ENCODE data around the gene KRT79. TPM values are rescaled to one million over a fixed set of nuclear protein-coding genes. Genes with fewer than 3 reads are reported as not detected.

KRT79 gene
- total RNA-seq, 1 donor from 2014 or later: not detected

DNA sequence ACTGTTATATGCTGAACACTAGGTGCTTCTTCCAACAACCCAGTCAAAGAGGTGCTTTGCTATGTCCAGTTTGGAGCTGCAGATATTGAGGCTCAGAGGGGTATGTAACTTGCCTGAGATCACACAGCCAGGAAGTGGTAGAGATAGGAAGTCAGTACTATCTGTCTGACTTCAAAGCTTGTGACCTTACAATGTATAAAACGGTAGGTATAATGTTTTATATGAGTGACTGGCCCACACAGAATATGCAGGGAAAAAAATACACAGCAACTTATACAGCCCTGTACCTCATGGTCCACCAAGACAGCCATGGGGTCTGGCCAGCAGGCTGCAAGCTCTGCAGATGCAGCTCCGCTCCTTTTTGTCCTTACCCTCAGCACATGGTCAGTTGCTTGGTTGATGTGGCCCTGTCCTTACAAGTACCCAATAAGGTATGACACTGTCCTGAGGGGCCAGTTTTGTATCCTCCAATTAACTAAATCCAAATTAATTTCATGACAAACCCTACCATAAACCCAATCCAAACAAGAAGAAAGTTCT is 16.3 kb downstream of the KRT79 start:
- intact Hi-C loops (cut with micrococcal nuclease): no loop called here
- Mint-ChIP-seq H3K9me3 (no peaks in the 10 kb centered on the region), H3K27ac (no peak overlapping the region), H3K36me3 (ENCODE audit: low read depth) (no peaks in the 10 kb centered on the region), H3K27me3 (ENCODE audit: low read depth) (peaks cover 2% of the 10 kb centered on the region), H3K4me1 (ENCODE audit: low read depth) (peaks cover 6% of the 10 kb centered on the region), H3K4me3 (ENCODE audit: low read depth) (no peak overlapping the region)
- no peak for DNase-seq (ENCODE audit: low spot score)

DNA sequence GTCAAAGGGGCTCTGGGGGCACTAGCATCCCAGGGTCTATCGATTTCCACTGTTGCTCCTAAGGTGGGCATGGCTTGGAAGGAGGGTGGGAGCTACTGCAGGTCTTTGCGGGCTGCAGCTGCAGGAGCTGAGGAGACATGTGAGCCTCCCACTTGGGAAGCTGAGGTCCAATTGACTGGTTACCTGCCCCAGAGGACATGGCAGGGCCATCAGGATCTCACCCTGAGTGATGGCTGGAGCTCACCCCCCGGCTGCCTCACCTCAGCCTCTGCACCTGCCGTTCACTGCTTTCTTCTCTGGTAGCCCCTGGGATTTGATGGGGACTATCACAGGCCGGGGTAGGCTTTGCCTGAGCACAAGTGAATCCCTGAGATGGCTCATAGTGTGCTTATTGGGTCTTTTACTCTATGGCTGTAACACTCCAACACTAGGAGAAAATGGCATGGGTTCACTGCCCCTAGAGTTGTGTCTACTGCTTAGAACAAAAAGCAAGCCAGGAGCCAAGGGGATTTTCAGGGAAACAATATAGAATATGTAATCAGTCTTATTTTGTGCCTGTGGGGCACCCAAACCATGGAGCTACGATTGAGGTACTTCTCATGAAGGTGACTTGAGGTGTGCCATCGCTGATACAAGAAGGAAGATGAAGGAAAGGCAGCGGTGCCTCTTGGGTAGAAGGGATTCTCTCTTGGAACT is 17.0 kb downstream of the KRT79 start:
- Mint-ChIP-seq H3K36me3 (ENCODE audit: low read depth) (no peaks in the 10 kb centered on the region), H3K27me3 (ENCODE audit: low read depth) (peaks cover 2% of the 10 kb centered on the region), H3K4me1 (ENCODE audit: low read depth) (peaks cover 6% of the 10 kb centered on the region), H3K9me3 (no peaks in the 10 kb centered on the region), H3K27ac (no peak overlapping the region), H3K4me3 (ENCODE audit: low read depth) (no peak overlapping the region)
- intact Hi-C loops (cut with micrococcal nuclease): no loop called here
- DNase-seq (ENCODE audit: low spot score): no peak

DNA sequence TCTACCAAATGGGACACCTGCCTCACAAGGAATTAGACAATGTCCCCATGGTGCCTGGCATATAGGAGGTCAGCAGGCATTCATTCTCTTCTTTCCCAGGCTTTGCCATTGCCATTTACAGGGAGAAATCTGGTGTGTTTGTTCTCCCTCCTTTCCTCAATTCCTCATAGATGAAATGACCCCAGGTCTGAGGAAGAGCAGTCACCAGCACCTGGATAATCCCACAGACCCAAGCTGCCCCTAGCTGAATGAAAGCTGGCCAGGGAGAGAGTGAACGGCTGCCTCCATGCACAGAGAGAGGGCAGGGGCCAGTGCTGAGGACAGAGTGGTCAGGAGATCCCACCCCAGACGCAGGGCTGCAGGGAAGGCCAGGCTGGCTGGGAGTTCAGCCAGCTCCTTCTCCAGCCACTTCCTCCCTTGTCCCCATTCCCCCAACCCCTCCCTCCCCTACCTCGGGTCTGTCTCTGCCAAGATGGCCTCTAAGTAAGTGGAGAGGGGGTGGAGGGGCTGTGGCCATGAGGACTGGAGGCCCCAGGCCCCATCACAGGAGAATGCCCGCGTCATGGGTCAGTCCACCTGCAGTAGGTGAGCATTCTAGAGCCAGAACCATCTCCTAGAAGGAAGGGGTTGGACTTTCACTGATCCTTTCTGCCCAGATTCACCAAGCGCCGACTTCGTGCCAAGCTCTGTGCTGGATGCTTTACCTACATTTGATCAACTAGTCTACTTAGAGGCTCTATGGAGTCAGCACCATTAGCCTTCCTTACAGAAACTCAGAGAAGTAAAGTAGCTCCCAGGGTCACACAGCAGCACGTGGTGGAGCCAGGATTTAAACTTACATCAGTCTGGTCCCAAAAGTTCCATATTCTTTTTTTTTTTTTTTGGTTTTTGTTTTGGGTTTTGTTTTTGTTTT is 18.2 kb downstream of the KRT79 start:
- no peak overlapping the region for H3K4me3 Mint-ChIP-seq (ENCODE audit: low read depth)
- no peaks in the 10 kb centered on the region for H3K27me3 Mint-ChIP-seq (ENCODE audit: low read depth)
- no peaks in the 10 kb centered on the region for H3K9me3 Mint-ChIP-seq
- intact Hi-C loops (cut with micrococcal nuclease): no loop called here
- peaks cover 6% of the 10 kb centered on the region for H3K4me1 Mint-ChIP-seq (ENCODE audit: low read depth)
- H3K27ac Mint-ChIP-seq: no peak overlapping the region
- no peak for DNase-seq (ENCODE audit: low spot score)
- no peaks in the 10 kb centered on the region for H3K36me3 Mint-ChIP-seq (ENCODE audit: low read depth)

DNA sequence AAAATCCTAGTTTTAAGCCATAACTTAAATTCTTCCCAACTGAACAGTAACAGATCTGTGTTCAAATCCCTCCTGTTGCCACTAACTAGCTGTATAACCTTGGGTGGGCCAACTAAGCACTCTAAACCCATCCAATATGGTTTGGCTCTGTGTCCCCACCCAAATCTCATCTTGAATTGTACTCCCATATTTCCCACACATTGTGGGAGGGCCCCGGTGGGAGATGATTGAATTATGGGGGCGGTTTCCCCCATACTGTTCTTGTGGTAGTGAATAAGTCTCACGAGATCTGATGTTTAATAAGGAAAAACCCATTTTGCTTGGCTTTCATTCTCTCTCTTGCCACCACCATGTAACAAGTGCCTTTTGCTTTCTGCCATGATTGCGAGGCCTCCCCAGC is 18.9 kb downstream of the KRT79 start:
- H3K27ac Mint-ChIP-seq: no peak overlapping the region
- no peak overlapping the region for H3K4me3 Mint-ChIP-seq (ENCODE audit: low read depth)
- no peaks in the 10 kb centered on the region for H3K36me3 Mint-ChIP-seq (ENCODE audit: low read depth)
- DNase-seq (ENCODE audit: low spot score): no peak
- no peaks in the 10 kb centered on the region for H3K27me3 Mint-ChIP-seq (ENCODE audit: low read depth)
- intact Hi-C loops (cut with micrococcal nuclease): no loop called here
- no peaks in the 10 kb centered on the region for H3K9me3 Mint-ChIP-seq
- peaks cover 6% of the 10 kb centered on the region for H3K4me1 Mint-ChIP-seq (ENCODE audit: low read depth)

DNA sequence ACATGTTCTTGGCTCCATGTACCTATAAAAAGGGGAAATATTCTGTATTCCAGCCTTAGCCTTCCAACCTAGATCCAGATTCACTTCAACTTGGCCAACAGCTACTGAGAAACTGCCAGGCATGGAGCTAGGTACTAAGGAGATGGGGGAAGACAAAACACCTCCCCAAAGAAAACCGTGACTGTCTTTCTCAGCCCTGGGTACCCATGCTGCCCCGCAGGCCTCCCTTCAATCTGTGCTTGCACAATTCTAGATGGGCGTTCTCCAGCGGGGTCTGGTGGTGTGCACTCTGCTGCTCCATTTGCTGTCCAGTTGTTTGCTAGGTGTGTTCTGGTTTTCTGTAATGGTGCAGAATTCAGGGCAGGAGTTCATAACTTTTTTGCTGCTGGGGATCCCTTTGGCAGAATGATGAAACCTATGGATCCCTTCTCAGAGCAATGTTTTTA is 19.4 kb downstream of the KRT79 start:
- Mint-ChIP-seq H3K4me1 (ENCODE audit: low read depth) (peaks cover 6% of the 10 kb centered on the region), H3K36me3 (ENCODE audit: low read depth) (no peaks in the 10 kb centered on the region), H3K4me3 (ENCODE audit: low read depth) (no peak overlapping the region), H3K27ac (no peak overlapping the region), H3K9me3 (no peaks in the 10 kb centered on the region), H3K27me3 (ENCODE audit: low read depth) (peaks cover 2% of the 10 kb centered on the region)
- intact Hi-C loops (cut with micrococcal nuclease): no loop called here
- no peak for DNase-seq (ENCODE audit: low spot score)

DNA sequence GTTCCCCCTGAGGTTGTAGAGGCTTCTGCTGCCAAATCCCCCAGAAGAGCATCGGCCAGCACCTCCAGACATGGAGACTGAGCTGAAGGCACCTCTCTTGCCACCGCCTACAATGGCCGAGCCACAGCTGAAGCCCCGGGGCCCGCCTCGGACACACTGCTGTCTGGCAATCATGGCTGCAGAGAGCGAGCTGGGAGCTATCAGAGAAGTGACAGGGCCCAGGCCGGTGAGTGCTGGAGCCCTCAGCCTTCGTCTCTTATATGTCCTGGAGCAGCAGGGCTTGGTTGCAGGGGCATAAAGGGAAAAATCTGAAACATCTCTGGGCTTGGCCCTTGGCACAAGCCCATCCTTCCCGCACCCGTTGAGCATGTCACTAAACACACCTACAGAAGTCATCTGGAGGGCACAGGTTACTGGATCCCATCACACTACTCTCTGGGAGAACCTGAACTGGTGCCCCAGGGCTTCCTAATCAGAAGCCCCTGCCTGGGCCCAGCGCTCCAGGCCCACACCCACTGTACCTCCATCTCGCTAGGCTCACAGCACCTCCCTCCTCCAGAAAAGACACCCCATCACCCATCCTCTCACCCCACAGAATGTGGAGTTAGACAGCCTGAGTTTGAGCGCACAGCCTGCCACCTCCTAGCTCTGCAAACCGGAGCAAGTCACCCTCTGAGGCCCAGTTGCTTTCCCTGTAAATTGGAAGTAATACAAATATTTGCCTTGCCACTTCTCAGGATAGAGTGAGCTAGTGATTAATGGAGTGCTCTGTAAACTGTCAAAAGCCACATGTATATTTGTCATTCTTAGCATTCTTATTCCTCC is 20.0 kb downstream of the KRT79 start, which contains the start of gene KRT4:
KRT4 (minus strand) TSS at position 232 of the 825 bp plus-strand sequence; CDS start at position 174, 58 bp downstream.
- Mint-ChIP-seq H3K36me3 (ENCODE audit: low read depth) (no peaks in the 10 kb centered on the region), H3K4me3 (ENCODE audit: low read depth) (no peak within 1 kb of the TSS), H3K27ac (no peak within 1 kb of the TSS), H3K27me3 (ENCODE audit: low read depth) (peaks cover 2% of the 10 kb centered on the region), H3K9me3 (no peaks in the 10 kb centered on the region), H3K4me1 (ENCODE audit: low read depth) (peaks cover 6% of the 10 kb centered on the region)
- no peak for DNase-seq (ENCODE audit: low spot score)
- intact Hi-C loops (cut with micrococcal nuclease): no loop called here

DNA sequence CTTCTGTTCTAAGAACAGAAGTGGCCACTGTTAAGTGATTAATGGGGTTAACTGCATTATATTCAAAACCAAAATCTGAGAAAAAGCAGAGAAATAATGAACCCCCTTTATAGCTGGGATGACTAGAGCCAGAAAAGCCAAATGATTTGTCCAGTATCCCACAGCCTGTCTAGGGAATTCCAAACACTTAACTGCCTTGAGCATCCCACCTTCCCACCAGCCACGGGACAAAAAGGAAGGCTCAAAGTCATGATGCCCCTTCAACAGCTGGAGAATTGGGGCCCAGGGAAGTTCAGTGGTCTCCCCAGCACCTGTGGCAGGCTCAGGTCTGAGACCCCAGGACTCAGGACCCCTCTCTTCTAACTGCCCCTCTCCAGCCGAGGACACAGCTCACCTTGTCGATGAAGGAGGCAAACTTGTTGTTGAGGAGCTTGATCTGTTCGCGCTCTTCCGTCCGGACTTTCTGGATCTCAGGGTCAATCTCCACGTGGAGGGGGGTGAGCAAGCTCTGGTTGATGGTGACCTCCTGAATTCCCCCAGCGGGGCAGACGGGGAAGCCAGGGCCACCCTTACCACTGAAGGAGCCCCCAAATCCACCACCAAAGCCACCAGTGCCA is 20.8 kb downstream of the KRT79 start:
- no peaks in the 10 kb centered on the region for H3K36me3 Mint-ChIP-seq (ENCODE audit: low read depth)
- no peak overlapping the region for H3K27ac Mint-ChIP-seq
- peaks cover 2% of the 10 kb centered on the region for H3K27me3 Mint-ChIP-seq (ENCODE audit: low read depth)
- intact Hi-C loops (cut with micrococcal nuclease): no loop called here
- DNase-seq (ENCODE audit: low spot score): no peak
- H3K4me1 Mint-ChIP-seq (ENCODE audit: low read depth): peaks cover 6% of the 10 kb centered on the region
- H3K4me3 Mint-ChIP-seq (ENCODE audit: low read depth): no peak overlapping the region
- no peaks in the 10 kb centered on the region for H3K9me3 Mint-ChIP-seq

DNA sequence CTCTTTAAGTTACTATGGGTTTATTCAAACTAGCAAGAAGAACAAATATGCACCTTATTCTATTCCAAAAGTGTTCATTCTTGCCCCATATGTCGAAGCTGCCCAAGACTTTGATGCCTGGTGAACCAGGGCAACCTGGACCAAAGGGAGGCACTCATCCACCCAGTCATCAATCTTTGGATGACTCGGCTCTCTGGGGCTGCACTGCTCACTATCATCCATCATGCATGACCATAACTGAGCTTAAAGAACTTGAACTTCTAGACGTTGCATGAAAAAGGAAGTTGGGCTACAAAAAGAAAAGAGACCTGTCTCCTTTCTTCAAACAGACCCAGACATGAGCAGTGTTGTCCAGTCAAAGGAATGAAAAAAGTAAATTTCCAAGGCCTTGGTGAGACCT is 21.4 kb downstream of the KRT79 start:
- DNase-seq (ENCODE audit: low spot score): no peak
- intact Hi-C loops (cut with micrococcal nuclease): no loop called here

DNA sequence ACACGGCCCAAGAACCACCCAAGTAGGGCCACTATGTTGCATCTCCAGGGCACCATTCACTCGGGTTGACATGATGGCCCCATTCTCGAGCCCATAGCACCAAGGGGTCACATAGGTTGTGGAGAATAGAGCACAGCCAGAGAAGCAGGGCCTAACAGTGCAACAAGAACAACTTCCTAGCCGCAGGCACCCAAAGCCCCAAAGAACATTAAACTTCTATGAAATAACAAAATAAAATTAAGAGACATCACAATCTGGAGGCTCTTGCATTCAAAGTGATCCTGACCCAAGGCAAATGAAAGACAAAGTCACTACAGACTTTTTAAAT is 22.1 kb downstream of the KRT79 start:
- intact Hi-C loops (cut with micrococcal nuclease): no loop called here
- Mint-ChIP-seq H3K9me3 (no peaks in the 10 kb centered on the region), H3K36me3 (ENCODE audit: low read depth) (no peaks in the 10 kb centered on the region), H3K27ac (no peak overlapping the region), H3K4me3 (ENCODE audit: low read depth) (no peak overlapping the region), H3K4me1 (ENCODE audit: low read depth) (no peaks in the 10 kb centered on the region), H3K27me3 (ENCODE audit: low read depth) (peaks cover 2% of the 10 kb centered on the region)
- DNase-seq (ENCODE audit: low spot score): no peak

More for the DNA sequence above, 21.4 kb downstream of the KRT79 start:
- Mint-ChIP-seq H3K27me3 (ENCODE audit: low read depth) (peaks cover 2% of the 10 kb centered on the region), H3K9me3 (no peaks in the 10 kb centered on the region), H3K36me3 (ENCODE audit: low read depth) (no peaks in the 10 kb centered on the region), H3K4me3 (ENCODE audit: low read depth) (no peak overlapping the region), H3K27ac (no peak overlapping the region), H3K4me1 (ENCODE audit: low read depth) (peaks cover 5% of the 10 kb centered on the region)

DNA sequence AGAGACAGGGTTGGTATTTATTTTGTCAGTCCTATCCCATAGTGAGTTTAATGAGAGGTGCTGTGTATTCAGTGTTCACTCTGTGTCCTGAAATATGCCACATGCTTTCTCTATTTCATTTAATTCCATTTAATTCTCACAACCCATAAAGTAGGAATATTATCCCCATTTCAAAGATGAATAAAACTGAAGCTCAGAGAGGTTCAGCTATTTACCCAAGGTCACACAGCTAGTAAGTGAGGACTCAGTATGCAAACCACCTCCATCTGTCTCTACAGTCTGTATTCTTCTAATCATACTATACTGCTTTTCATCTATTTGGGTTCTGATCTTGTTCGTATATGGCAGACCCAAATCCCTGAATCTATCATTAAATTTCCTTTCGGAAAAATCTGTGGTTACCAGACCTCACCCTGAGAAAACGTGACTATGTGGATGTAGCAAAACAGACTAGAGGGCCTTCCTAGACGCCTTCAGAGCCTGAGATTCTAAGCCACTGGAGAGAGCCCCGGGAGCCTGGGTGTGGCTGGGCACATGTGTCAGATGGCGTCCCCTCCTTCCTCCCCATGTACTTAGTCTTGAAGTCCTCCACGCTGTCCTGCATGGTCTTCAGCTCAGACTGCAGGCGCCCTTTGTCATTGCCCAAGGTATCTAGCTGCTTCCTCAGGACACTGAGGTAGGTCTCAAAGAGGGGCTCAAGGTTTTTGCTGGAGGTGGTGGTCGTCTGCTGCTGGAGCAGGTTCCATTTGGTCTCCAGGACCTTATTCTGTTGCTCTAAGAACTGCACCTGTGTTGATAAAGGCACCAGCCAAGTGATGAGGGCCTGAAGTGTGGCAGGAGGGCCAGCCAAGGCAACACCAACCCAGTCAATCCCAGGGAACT is 22.7 kb downstream of the KRT79 start:
- Mint-ChIP-seq H3K9me3 (no peaks in the 10 kb centered on the region), H3K4me1 (ENCODE audit: low read depth) (no peaks in the 10 kb centered on the region), H3K4me3 (ENCODE audit: low read depth) (no peak overlapping the region), H3K27ac (no peak overlapping the region), H3K27me3 (ENCODE audit: low read depth) (peaks cover 2% of the 10 kb centered on the region), H3K36me3 (ENCODE audit: low read depth) (no peaks in the 10 kb centered on the region)
- DNase-seq (ENCODE audit: low spot score): no peak
- intact Hi-C loops (cut with micrococcal nuclease): no loop called here

DNA sequence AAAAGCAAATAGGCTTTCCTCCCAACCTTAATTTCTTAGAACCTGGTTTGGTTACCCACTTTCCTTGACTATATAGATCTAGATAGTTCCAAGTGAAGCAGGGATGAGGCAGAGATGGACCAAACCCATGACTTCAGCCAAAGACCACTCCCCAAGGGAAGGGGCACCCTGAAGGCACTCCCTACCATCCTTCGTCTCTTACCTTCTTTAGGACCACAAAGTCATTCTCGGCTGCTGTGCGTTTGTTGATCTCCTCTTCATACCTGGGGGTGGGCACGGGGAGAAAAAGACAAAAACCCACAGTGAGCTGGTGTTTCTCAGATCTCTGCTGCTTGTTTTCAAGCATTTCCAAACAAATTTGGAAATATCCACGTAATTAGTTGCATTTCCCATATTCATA is 23.6 kb downstream of the KRT79 start:
- no peak overlapping the region for H3K4me3 Mint-ChIP-seq (ENCODE audit: low read depth)
- H3K27me3 Mint-ChIP-seq (ENCODE audit: low read depth): peaks cover 6% of the 10 kb centered on the region
- no peaks in the 10 kb centered on the region for H3K9me3 Mint-ChIP-seq
- DNase-seq (ENCODE audit: low spot score): no peak
- H3K36me3 Mint-ChIP-seq (ENCODE audit: low read depth): no peaks in the 10 kb centered on the region
- intact Hi-C loops (cut with micrococcal nuclease): no loop called here
- H3K27ac Mint-ChIP-seq: no peak overlapping the region
- H3K4me1 Mint-ChIP-seq (ENCODE audit: low read depth): no peaks in the 10 kb centered on the region

Measured in activated T-helper 2 cell treated with anti-CD3 and anti-CD28 coated beads, Interferon-gamma antibody, Interleukin-2, Interleukin-4, amounts not matched to agents 10 μg/mL and 5 μg/mL and 100 μg/mL, durations not matched to agents 14 hours and 24 hours and 36 hours (primary cell).